HG02642 (cell line): Measurements from ENCODE around the gene DHRS7B.
A peak's percentile ranks its signal among the peaks of the same experiment; 100 is the strongest.
"Not testable (repeated sequence)": the region's sequence is repeated elsewhere in the genome, so short reads cannot be mapped to it uniquely, and the experiment has no call there.

Experiments used
- ATAC-seq: cut with Tn5 transposase; IDR thresholded peaks from one replicate; pipeline ENCODE4 v1.9.1; 2021; ENCODE audit warnings: mild to moderate bottlenecking; ENCODE audit not compliant: unreplicated experiment, poor library complexity

The DHRS7B gene

DNA sequence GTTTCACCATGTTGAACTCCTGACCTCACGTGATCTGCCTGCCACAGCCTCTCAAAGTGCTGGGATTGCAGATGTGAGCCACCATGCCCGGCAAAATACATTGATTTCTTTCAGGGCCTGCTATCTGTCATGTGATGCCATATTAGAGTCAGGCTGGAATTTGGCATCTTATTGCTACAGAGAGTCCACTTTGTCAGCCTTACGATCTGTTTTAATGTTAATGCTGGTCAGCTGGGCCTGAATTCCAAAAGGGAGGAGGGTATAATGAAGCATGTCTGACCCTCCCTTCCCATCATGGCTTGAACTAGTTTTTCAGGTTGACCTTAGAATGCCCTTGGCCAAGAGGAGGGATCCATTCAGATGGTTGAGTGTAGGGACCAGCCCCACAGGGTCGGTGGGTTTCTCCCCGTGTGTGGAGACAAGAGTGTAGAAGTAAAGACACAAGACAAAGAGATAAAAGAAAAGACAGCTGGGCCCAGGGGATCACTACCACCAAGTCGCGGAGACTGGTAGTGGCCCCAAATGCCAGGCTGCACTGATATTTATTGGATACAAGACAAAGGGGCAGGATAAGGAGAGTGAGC is 19.6 kb upstream of the DHRS7B start:
- ATAC-seq: not testable (repeated sequence)

GRCh38 chr17:21108651-21109050 is 18.1 kb upstream of the DHRS7B start:
- no peak for ATAC-seq

GRCh38 chr17:21113049-21113690 is 13.6 kb upstream of the DHRS7B start:
- no peak for ATAC-seq

- ATAC-seq: no peak
Measured at GRCh38 chr17:21113716-21114115, 13.0 kb upstream of the DHRS7B start.

DNA sequence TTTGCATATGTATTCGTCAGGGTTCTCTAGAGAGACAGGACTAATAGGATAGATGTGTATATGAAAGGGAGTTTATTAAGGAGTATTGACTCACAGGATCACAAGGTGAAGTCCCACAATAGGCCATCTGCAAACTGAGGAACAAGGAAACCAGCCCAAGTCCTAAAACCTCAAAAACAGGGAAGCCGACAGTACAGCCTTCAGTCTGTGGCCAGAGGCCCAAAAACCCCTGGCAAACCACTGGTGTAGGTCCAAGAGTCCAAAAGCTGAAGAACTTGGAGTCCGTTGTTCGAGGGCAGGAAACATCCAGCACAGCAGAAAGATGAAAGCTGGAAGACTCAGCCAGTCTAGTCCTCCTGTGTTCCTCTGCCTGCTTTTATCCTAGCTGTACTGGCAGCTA is 12.0 kb upstream of the DHRS7B start:
- not testable (repeated sequence) for ATAC-seq

GRCh38 chr17:21119247-21119918 is 7.4 kb upstream of the DHRS7B start:
- ATAC-seq: no peak

GRCh38 chr17:21119919-21120249 is 6.9 kb upstream of the DHRS7B start:
- no peak for ATAC-seq

- ATAC-seq: no peak
Measured at GRCh38 chr17:21124086-21124485, 2.7 kb upstream of the DHRS7B start.

DNA sequence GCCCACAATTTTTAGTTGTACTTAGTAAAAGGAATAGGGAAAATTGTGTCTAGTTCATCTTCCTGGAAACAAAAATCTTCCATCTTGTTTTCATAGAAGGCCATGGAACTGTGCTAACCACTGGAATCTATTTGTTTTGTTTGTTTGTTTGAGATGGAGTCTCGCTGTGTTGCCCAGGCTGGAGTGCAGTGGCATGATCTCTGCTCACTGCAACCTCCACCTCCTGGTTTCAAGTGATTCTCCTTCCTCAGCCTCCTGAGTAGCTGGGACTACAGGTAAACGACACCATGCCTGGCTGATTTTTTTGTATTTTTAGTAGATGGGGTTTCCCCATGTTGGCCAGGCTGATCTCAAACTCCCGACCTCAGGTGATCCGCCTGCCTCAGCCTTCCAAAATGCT is 2.2 kb upstream of the DHRS7B start:
- ATAC-seq: not testable (repeated sequence)

DNA sequence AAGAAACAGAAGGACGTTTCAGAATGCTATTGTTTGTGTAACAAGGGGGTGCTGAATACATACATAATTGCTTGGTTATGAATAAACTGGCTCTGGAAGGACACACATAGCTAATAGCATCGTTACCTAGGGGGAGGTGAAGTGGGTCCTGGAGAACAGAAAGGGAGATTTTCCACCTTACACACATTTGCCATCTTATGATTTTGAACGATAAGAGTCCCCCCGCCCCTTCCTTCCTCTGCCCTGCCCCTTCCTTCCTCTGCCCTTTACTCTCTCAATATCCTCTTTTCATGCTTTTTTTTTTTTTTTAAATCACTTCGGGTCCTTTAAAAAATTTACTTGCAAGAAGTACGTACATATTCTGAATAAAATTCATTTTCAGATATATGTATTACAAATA is 902 bp upstream of the DHRS7B start:
- no peak for ATAC-seq

GRCh38 chr17:21127509-21128077 is 829 bp downstream of the DHRS7B start:
- ATAC-seq: no peak

- ATAC-seq: no peak
Measured at GRCh38 chr17:21129023-21129681, 2.4 kb downstream of the DHRS7B start.

DNA sequence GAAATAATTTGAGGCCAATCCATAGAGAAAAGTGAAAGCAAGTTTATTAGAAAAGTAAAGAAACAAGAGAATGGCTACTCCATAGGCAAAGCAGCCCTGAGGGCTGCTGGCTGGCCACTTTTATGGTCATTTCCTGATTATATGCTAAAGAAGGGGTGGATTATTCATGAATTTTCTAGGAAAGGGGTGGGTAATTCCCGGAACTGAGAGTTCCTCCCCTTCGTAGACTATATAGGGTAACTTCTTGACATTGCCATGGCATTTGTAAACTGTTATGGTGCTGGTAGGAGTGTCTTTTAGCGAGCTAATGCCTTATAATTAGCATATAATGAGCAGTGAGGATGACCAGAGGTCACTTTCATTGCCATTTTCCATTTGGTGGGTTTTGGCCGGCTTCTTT is 4.4 kb downstream of the DHRS7B start:
- no peak for ATAC-seq

DNA sequence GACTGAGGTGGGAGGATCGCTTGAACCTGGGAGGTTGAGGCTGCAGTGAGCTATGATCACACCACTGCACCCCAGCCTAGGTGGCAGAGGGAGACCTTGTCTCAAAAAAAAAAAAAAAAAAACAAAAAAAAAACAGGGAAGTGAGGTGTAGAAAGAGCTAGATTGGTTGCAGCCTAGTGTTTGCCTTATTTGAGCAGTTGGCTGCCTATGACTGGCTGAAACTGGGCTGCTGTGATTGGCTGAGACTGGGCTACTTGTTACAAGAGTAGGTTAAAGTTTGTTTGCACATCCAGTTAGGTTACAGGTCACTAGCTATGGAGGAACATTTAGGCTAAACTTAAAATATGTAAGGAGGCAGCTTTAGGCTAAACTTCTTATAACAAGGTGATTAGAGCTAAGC is 5.7 kb downstream of the DHRS7B start:
- no peak for ATAC-seq

DNA sequence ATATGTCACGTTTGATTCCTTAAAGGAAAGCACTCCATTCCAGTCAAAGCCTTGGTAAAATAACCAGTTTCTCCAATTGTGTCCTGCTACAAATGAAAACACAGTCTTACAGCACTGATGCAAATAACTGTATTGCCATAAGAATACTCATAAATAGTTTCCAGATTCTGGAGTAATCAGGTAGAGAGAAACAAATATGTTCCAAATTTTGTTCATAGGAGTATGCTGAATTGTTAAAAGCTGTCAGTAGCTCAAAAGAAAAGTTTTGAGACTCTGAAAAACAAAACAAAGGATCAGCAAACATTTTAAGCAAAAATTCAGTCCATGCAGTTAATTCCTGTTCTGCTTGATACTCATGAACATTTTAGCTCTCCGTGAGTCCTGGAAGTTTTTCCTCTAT is 7.8 kb downstream of the DHRS7B start:
- no peak for ATAC-seq

GRCh38 chr17:21140911-21141310 is 14.1 kb downstream of the DHRS7B start:
- ATAC-seq: peak; percentile 58

GRCh38 chr17:21141331-21141730 is 14.6 kb downstream of the DHRS7B start:
- ATAC-seq: no peak

- ATAC-seq: not testable (repeated sequence)
Measured at GRCh38 chr17:21142065-21142464, 15.3 kb downstream of the DHRS7B start.

DNA sequence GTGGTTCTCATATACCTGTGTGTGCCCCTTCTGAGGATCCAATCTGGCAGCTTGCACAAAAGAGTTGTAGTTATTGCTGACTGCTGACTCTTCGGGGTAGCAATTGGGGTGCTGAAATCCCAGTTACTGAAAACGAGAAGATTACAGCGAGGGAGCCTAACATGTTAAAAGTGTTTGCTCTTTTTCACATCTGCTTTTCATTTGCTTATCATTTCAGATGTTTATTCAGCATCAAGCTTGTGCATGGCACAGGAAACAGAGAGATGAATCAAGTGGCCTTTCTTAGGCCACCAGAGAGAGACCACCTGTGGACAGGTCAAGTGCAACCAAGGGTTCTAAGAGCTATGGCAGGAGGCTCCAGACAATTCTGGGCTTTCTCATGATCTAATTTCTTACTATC is 16.9 kb downstream of the DHRS7B start:
- no peak for ATAC-seq

DNA sequence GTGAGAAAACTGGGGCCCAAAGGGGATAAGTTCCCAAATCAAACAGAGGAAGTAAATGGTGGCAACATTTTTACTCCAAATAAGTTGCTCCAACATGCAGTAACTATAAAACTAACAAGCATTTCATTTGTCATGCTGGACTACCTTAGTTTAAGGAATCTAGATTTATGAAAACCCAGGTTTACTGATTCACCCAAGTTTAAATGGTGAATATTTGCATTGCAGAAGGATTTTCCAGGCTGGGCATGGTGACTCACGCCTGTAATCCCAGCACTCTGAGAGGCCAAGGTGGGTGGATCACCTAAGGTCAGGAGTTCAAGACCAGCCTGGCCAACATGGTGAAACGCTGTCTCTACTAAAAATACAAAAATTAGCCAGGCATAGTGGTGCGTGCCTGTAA is 17.5 kb downstream of the DHRS7B start:
- not testable (repeated sequence) for ATAC-seq

- ATAC-seq: no peak
Measured at GRCh38 chr17:21146362-21147015, 19.7 kb downstream of the DHRS7B start.
